HFFc6 (cell line): Measurements from ENCODE around the gene NFE2L1. TPM values are rescaled to one million over a fixed set of nuclear protein-coding genes. Genes with fewer than 3 reads are reported as not detected.
"Not testable (repeated sequence)": the region's sequence is repeated elsewhere in the genome, so short reads cannot be mapped to it uniquely, and the experiment has no call there.

Experiments used
- DNase-seq: peaks from one replicate; pipeline ENCODE4 v3.0.0-alpha.2; 2018
- H3K27ac Mint-ChIP-seq: 2 replicates; pipeline ENCODE4 v1.8.0; 2020; ENCODE audit warnings: mild to moderate bottlenecking, mixed read lengths
- H3K27me3 Mint-ChIP-seq: 2 replicates; pipeline ENCODE4 v1.8.0; 2021; ENCODE audit warnings: mild to moderate bottlenecking, moderate library complexity, mixed read lengths; ENCODE audit not compliant: insufficient read depth
- H3K36me3 Mint-ChIP-seq: 2 replicates; pipeline ENCODE4 v1.8.0; 2021; ENCODE audit warnings: low read depth, mixed read lengths
- H3K4me1 Mint-ChIP-seq: 2 replicates; pipeline ENCODE4 v1.8.0; 2020; ENCODE audit warnings: low read depth, mixed read lengths
- H3K4me3 Mint-ChIP-seq: 2 replicates; pipeline ENCODE4 v1.8.0; 2020; ENCODE audit warnings: mild to moderate bottlenecking, moderate library complexity, mixed read lengths
- H3K9me3 Mint-ChIP-seq: 2 replicates; pipeline ENCODE4 v1.8.0; 2020; ENCODE audit warnings: mild to moderate bottlenecking, mixed read lengths
- total RNA-seq, 6 experiments: library from RNA; stranded (reverse); fragmentation: NEBNext Ultra II Directional; extraction: Animal tissue kit (Norgen Biotek cat#: 25700); gene quantifications; 2 replicates in 1 of 6; 3 replicates in 5 of 6; pipeline ENCODE4 v1.2.3, GENCODE V29; 2021
- TF ChIP-seq, protein P1 (sequence below): fragments of 200-600 bp; sonication (generic); IDR thresholded peaks from 2 replicates; pipeline ENCODE4 v1.5.0; 2021; ENCODE audit warnings: antibody characterized with exemption, mild to moderate bottlenecking

Gene NFE2L1
- total RNA-seq, 6 experiments from 2014 or later: 181 to 207 (median 193) TPM

DNA sequence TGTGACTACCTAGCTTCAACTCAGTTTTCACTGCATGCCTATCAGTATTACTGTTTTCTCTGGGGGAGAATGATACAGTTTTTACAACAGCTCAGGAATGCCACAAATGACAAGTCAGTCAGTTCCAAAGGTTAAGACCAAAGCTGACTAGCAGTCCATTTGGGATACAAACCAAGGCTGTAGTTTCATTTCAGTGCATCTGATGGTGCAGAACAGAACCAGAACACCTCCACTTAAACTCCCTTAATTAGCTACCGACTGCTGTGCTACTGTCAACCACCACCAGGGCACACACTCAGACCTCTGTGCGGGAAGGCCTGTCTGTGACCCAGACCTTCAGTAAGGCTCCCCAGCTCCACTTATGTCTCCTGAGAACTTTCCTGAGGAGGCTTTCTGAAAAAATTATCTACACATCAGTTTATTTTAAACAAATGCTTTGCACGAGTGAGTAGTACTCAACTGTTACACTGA is 20.4 kb downstream of the NFE2L1 start:
- Mint-ChIP-seq H3K9me3 (no peaks in the 10 kb centered on the region), H3K27me3 (no peaks in the 10 kb centered on the region), H3K4me3 (peak overlapping the region; percentile 57), H3K27ac (peak overlapping the region; percentile 87), H3K4me1 (peaks cover 24% of the 10 kb centered on the region), H3K36me3 (peaks cover 26% of the 10 kb centered on the region)
- DNase-seq: peak; percentile 77
- TF ChIP-seq, protein P1, sequence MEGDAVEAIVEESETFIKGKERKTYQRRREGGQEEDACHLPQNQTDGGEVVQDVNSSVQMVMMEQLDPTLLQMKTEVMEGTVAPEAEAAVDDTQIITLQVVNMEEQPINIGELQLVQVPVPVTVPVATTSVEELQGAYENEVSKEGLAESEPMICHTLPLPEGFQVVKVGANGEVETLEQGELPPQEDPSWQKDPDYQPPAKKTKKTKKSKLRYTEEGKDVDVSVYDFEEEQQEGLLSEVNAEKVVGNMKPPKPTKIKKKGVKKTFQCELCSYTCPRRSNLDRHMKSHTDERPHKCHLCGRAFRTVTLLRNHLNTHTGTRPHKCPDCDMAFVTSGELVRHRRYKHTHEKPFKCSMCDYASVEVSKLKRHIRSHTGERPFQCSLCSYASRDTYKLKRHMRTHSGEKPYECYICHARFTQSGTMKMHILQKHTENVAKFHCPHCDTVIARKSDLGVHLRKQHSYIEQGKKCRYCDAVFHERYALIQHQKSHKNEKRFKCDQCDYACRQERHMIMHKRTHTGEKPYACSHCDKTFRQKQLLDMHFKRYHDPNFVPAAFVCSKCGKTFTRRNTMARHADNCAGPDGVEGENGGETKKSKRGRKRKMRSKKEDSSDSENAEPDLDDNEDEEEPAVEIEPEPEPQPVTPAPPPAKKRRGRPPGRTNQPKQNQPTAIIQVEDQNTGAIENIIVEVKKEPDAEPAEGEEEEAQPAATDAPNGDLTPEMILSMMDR: peak; percentile 74

DNA sequence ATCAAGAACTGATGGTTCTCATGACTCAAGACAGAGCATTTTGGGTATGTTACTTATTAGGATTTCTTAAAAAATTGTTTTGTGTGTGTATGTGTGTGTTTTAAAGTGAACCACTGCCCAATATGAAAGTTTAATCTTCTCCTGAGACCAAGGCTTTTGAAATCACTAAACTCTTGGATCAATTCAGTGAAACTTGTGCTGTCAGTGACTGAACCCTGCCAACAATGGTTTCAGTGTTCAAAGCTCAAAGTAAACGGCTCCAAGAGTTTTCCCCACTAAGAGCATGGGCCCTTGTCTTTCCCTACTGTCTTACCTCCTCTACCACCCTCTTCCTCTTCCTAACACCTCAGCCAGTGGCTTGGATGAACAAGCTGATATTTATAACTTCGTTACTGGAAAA is 22.0 kb downstream of the NFE2L1 start:
- Mint-ChIP-seq H3K9me3 (no peaks in the 10 kb centered on the region), H3K4me1 (peaks cover 36% of the 10 kb centered on the region), H3K36me3 (peaks cover 16% of the 10 kb centered on the region), H3K4me3 (no peak overlapping the region), H3K27ac (peak overlapping the region; percentile 67), H3K27me3 (no peaks in the 10 kb centered on the region)
- no peak for DNase-seq
- TF ChIP-seq, protein P1: no peak

DNA sequence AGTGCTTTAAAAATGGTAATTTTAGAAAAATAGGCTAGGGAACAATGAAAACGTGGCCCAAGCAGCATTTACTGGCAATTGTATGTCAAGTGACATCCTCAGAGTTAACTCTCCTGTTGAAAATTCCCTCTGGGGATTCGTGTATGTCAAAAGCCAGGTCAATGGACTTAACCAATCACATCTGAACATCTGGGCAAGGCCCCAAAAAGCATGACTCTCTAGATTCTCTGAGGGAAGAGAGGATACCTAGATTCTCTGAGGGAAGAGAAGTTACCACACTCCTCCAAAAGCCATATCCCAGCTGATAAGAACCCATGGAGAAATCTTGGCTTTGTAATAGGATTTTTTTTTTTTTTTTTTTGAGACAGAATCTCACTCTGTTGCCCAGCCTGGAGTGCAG is 23.5 kb downstream of the NFE2L1 start:
- Mint-ChIP-seq H3K36me3 (peaks cover 14% of the 10 kb centered on the region), H3K9me3 (no peaks in the 10 kb centered on the region), H3K4me3 (no peak overlapping the region), H3K27ac (no peak overlapping the region), H3K27me3 (no peaks in the 10 kb centered on the region), H3K4me1 (peaks cover 32% of the 10 kb centered on the region)
- DNase-seq: no peak
- TF ChIP-seq, protein P1: no peak

DNA sequence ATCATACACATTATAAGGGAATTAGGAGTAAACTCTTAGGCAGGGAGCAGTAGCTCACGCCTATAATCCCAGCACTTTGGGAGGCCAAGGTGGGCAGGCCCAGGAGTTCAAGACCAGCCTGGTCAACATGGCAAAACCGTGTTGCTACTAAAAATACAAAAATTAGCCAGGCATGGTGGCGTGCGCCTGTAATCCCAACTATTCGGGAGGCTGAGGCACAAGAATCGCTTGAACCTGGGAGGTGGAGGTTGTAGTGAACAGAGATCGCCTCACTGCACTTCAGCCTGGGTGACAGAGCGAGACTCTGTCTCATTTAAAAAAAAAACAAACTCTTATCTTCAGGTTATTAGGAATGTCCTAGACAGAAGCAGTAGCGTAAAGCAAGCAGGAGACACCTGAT is 24.7 kb downstream of the NFE2L1 start:
- not testable (repeated sequence) for H3K4me3 Mint-ChIP-seq, H3K27me3 Mint-ChIP-seq, H3K9me3 Mint-ChIP-seq, H3K27ac Mint-ChIP-seq, DNase-seq
- Mint-ChIP-seq H3K36me3 (peaks cover 13% of the 10 kb centered on the region), H3K4me1 (peaks cover 25% of the 10 kb centered on the region)

DNA sequence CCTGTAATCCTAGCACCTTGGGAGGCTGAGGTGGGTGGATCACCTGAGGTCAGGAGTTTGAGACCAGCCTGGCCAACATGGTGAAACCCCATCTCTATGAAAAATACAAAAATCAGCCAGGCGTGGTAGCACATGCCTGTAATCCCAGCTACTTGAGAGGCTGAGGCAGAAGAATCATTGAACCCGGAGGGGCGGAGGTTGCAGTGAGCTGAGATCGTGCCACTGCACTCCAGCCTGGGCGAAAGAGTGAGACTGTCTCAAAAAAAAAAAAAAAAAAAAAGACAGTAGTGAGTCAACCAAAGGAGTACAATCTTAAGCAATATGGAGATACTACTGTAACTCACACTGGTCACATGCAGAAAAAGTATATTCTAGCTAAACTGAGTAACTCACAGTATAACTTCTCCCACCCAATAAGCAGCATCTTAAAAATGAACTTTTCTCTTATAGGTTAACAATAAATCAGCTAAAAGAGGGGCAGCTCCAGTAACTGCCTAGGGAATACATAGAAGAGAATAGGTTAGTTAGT is 25.5 kb downstream of the NFE2L1 start:
- Mint-ChIP-seq H3K4me1 (peaks cover 17% of the 10 kb centered on the region), H3K36me3 (peaks cover 13% of the 10 kb centered on the region)
- not testable (repeated sequence) for H3K27ac Mint-ChIP-seq, H3K27me3 Mint-ChIP-seq, DNase-seq, H3K9me3 Mint-ChIP-seq, H3K4me3 Mint-ChIP-seq

DNA sequence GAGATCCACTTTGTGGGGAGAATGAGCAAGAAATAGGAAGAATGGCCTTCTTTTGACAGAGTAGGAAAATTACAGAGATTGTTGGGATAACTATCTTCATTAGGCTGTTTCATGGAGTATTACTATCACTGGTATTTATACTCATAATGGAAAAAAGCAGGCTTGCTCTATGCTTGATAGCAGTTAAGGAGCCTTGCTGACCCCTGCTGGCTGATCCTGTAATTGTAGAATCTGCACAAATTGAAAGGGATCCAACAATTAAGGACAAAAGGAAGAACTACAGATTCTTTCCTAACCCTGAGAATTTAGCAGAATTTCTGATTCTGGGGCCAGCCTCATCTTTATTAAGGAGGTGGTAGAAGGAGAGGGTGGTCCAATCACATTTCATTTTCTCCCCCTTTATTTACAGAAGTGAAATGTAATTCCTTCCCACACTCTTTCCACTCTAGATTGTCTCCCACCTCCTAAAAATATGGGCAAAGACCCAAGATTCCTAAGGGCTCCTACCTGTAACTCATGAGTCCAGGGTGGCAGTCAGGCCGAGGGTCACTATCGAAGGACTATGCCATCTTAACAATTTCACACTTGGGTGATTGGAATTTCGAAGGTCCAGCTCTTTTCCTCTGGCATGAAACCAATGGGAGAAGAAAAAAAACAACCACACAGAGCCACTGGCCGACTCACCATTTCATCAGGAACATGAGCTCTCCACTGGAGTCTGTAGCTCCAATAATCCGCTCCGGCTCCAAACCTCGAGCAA is 26.3 kb downstream of the NFE2L1 start:
- TF ChIP-seq, protein P1: peak; percentile 92
- DNase-seq: peak; percentile 80
- Mint-ChIP-seq H3K27me3 (no peaks in the 10 kb centered on the region), H3K4me3 (no peak overlapping the region), H3K36me3 (peaks cover 9% of the 10 kb centered on the region), H3K4me1 (peaks cover 12% of the 10 kb centered on the region), H3K27ac (peak overlapping the region; percentile 53), H3K9me3 (no peaks in the 10 kb centered on the region)

DNA sequence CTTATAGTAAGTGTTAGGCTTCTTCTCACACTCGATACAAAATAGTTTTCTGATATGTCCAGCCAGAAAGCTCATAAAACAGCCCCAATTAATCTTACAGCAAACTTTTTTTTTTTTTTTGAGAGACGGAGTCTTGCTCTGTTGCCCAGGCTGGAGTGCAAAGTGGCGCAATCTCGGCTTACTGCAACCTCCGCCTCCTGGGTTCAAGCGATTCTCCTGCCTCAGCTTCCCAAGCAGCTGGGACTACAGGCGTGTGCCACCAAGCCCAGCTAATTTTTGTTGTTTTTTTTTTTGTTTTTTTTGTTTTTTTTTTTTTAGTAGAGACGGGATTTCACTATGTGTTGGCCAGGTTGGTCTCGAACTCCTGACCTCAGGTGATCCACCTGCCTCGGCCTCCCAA is 29.0 kb downstream of the NFE2L1 start:
- H3K27me3 Mint-ChIP-seq, H3K9me3 Mint-ChIP-seq, H3K27ac Mint-ChIP-seq, DNase-seq, H3K36me3 Mint-ChIP-seq, H3K4me3 Mint-ChIP-seq: not testable (repeated sequence)
- H3K4me1 Mint-ChIP-seq: peaks cover 12% of the 10 kb centered on the region
